H9 (cell line): Measurements from ENCODE around the gene NMU. TPM values are rescaled to one million over a fixed set of nuclear protein-coding genes. Genes with fewer than 3 reads are reported as not detected.

ENCODE experiments used
- DNase-seq: peaks from one replicate; pipeline ENCODE4 v3.0.0-alpha.2; 2017
- H2AFZ ChIP-seq: one replicate; pipeline ENCODE4 v1.6.1; 2013; ENCODE audit warnings: mild to moderate bottlenecking, low read length, control low read depth, moderate library complexity
- H2AK5ac ChIP-seq: 2 replicates; pipeline ENCODE4 v1.6.1; 2013; ENCODE audit warnings: low read length, control low read depth, mixed read lengths; ENCODE audit not compliant: insufficient read length
- H2BK120ac ChIP-seq: one replicate; pipeline ENCODE4 v1.6.1; 2013; ENCODE audit warnings: low read depth, mild to moderate bottlenecking, low read length, control low read depth, inconsistent platforms; ENCODE audit not compliant: poor library complexity, severe bottlenecking
- H2BK12ac ChIP-seq: 2 replicates; pipeline ENCODE4 v1.6.1; 2013; ENCODE audit warnings: low read length, control low read depth, mixed read lengths, low read depth; ENCODE audit not compliant: insufficient read length
- H2BK15ac ChIP-seq: 2 replicates; pipeline ENCODE4 v1.6.1; 2013; ENCODE audit warnings: low read depth, low read length, control low read depth
- H2BK20ac ChIP-seq: one replicate; pipeline ENCODE4 v1.6.1; 2013; ENCODE audit warnings: low read depth, mild to moderate bottlenecking, low read length, control low read depth, inconsistent platforms; ENCODE audit not compliant: poor library complexity, severe bottlenecking
- H2BK5ac ChIP-seq: 2 replicates; pipeline ENCODE4 v1.6.1; 2013; ENCODE audit warnings: low read length, control low read depth, mixed read lengths; ENCODE audit not compliant: insufficient read length
- H3K14ac ChIP-seq: 2 replicates; pipeline ENCODE4 v1.6.1; 2013; ENCODE audit warnings: low read length, control low read depth; ENCODE audit not compliant: insufficient read depth
- H3K18ac ChIP-seq: 2 replicates; pipeline ENCODE4 v1.6.1; 2013; ENCODE audit warnings: low read depth, mild to moderate bottlenecking, mixed read lengths, low read length, control low read depth; ENCODE audit not compliant: insufficient read length
- H3K23ac ChIP-seq: 2 replicates; pipeline ENCODE4 v1.6.1; 2013; ENCODE audit warnings: low read length, control low read depth, mixed read lengths, low read depth; ENCODE audit not compliant: insufficient read length
- H3K23me2 ChIP-seq: 2 replicates; pipeline ENCODE4 v1.6.1; 2013; ENCODE audit warnings: low read depth, mild to moderate bottlenecking, mixed read lengths, low read length, control low read depth; ENCODE audit not compliant: insufficient read length, poor library complexity, severe bottlenecking
- H3K27ac ChIP-seq: 2 replicates; pipeline ENCODE4 v1.5.1; 2013; ENCODE audit warnings: low read length, control low read depth, mixed read lengths, low read depth; ENCODE audit not compliant: insufficient read length
- H3K27me3 ChIP-seq: 2 replicates; pipeline ENCODE4 v1.6.1; 2013; ENCODE audit warnings: low read length, control low read depth, inconsistent platforms; ENCODE audit not compliant: insufficient read depth
- H3K4ac ChIP-seq: 2 replicates; pipeline ENCODE4 v1.6.1; 2013; ENCODE audit warnings: low read depth, mild to moderate bottlenecking, control low read depth, inconsistent platforms, low read length, moderate library complexity
- H3K4me1 ChIP-seq: 2 replicates; pipeline ENCODE4 v1.6.1; 2013; ENCODE audit warnings: low read length, control low read depth, inconsistent platforms; ENCODE audit not compliant: insufficient read depth
- H3K4me2 ChIP-seq: 2 replicates; pipeline ENCODE4 v1.6.1; 2013; ENCODE audit warnings: low read length, control low read depth, mixed read lengths; ENCODE audit not compliant: insufficient read length, insufficient read depth
- H3K56ac ChIP-seq: 2 replicates; pipeline ENCODE4 v1.6.1; 2013; ENCODE audit warnings: low read depth, mild to moderate bottlenecking, mixed read lengths, low read length, control low read depth; ENCODE audit not compliant: insufficient read length
- H3K79me1 ChIP-seq: 2 replicates; pipeline ENCODE4 v1.6.1; 2013; ENCODE audit warnings: low read depth, mild to moderate bottlenecking, moderate library complexity, low read length, control low read depth, inconsistent platforms; ENCODE audit not compliant: insufficient read depth, poor library complexity, severe bottlenecking
- H3K79me2 ChIP-seq: 2 replicates; pipeline ENCODE4 v1.6.1; 2013; ENCODE audit warnings: low read length, control low read depth, inconsistent platforms; ENCODE audit not compliant: insufficient read depth
- H3K9ac ChIP-seq: 2 replicates; pipeline ENCODE4 v1.6.1; 2013; ENCODE audit warnings: low read length, control low read depth, mixed read lengths; ENCODE audit not compliant: insufficient read length; ENCODE audit errors: extremely low read depth
- H3K9me3 ChIP-seq: one replicate; pipeline ENCODE4 v1.6.1; 2013; ENCODE audit warnings: low read depth, low read length, inconsistent platforms; ENCODE audit not compliant: control insufficient read depth
- H3T11ph ChIP-seq: one replicate; pipeline ENCODE4 v1.6.1; 2013; ENCODE audit warnings: mild to moderate bottlenecking, low read length, control low read depth, inconsistent platforms
- H4K20me1 ChIP-seq: one replicate; pipeline ENCODE4 v1.6.1; 2013; ENCODE audit not compliant: control insufficient read depth, insufficient read length, insufficient read depth
- H4K5ac ChIP-seq: 2 replicates; pipeline ENCODE4 v1.6.1; 2013; ENCODE audit warnings: low read depth, mild to moderate bottlenecking, mixed read lengths, low read length, control low read depth; ENCODE audit not compliant: insufficient read length
- H4K8ac ChIP-seq: replicated peaks from 2 replicates; pipeline ENCODE4 v1.6.1; 2013; ENCODE audit warnings: low read length, control low read depth, mixed read lengths, low read depth; ENCODE audit not compliant: insufficient read length
- H4K91ac ChIP-seq: 2 replicates; pipeline ENCODE4 v1.6.1; 2013; ENCODE audit warnings: low read depth, mild to moderate bottlenecking, moderate library complexity, mixed read lengths, low read length, control low read depth; ENCODE audit not compliant: insufficient read length
- H3K27ac Mint-ChIP-seq, 3 experiments: 2 replicates in 2 of 3; 3 replicates in 1 of 3; pipeline ENCODE4 v1.8.0; 2020 to 2021; ENCODE audit warnings: mixed read lengths in 3 of 3, mild to moderate bottlenecking in 1 of 3, moderate library complexity in 1 of 3
- H3K27me3 Mint-ChIP-seq: 2 replicates; pipeline ENCODE4 v1.8.0; 2021; ENCODE audit warnings: low read depth, mild to moderate bottlenecking, moderate library complexity, mixed read lengths
- H3K36me3 Mint-ChIP-seq, 3 experiments: 2 replicates in 2 of 3; 3 replicates in 1 of 3; pipeline ENCODE4 v1.8.0; 2020 to 2021; ENCODE audit warnings: low read depth in 3 of 3, mixed read lengths in 3 of 3; ENCODE audit not compliant: insufficient read depth in 1 of 3
- H3K4me1 Mint-ChIP-seq, 2 experiments: 2 replicates each; pipeline ENCODE4 v1.8.0; 2020; ENCODE audit warnings: mixed read lengths in 2 of 2
- H3K4me3 Mint-ChIP-seq, 2 experiments: 2 replicates in 1 of 2; 3 replicates in 1 of 2; pipeline ENCODE4 v1.8.0; 2020 to 2021; ENCODE audit warnings: mild to moderate bottlenecking in 2 of 2, mixed read lengths in 2 of 2, moderate library complexity in 1 of 2
- H3K9me3 Mint-ChIP-seq, 2 experiments: 2 replicates in 1 of 2; 3 replicates in 1 of 2; pipeline ENCODE4 v1.8.0; 2020; ENCODE audit warnings: mild to moderate bottlenecking in 2 of 2, mixed read lengths in 2 of 2, moderate library complexity in 1 of 2
- WGBS: extraction: QIAGEN DNeasy Blood & Tissue Kit; methylation state at CpG from one replicate; pipeline ENCODE4 v1.1.7; 2013; ENCODE audit warnings: missing lambda C conversion rate, low lambda C conversion rate, mixed read lengths; ENCODE audit not compliant: insufficient read length; ENCODE audit errors: extremely low coverage; 5-methylcytosine and 5-hydroxymethylcytosine counted together
- total RNA-seq: library from RNA; stranded (reverse); gene quantifications from 2 replicates; pipeline ENCODE4 v1.2.1, GENCODE V29; 2021
- TF ChIP-seq, protein P1 (sequence below): fragments of 200-600 bp; sonication (generic); conservative IDR thresholded peaks from 3 replicates; pipeline ENCODE4 v1.8.0; 2021; ENCODE audit warnings: antibody characterized with exemption, mild to moderate bottlenecking

NMU gene
- total RNA-seq, 1 experiment from 2014 or later: 12.9 TPM

DNA sequence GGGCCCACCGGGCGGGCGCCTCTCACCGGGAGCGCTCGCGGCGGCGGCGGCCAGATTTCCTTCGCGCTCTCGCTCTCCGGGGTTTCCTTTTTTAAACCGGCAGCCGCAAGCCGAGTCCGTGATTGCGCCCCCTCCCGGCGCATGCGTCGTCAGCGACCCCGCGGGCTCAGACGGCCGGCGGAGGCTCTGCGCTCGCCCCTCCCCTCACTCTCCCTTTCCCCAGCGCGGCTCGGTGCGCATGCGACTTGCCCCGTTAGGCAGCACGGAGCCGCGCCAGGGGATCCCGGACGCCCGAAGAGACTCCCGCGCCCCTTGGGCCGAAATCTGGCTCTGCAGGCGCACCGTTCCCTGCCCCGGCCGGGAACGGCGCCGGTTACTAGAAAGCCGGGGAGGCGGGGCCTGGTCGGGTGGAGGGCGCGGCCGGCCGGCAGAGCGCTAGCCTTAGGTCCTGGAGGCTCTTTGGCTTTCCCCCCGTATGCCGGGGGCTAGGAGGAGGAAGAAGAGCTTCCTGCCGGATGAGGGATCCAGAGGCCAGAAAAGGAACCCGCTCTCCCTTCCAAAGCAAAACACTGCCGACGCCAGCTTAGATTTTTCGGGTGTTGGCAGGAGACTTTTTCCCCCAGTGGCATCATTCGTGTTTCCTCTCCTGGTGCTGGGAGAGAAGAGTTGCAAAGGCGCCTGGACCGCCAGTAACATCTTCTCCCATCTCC is 89.2 kb downstream of the NMU start, which contains the start of gene CLOCK:
Gene CLOCK (minus strand): TSS at position 154 of the 710 bp plus-strand sequence. CDS start 64,124 bp downstream, outside the sequence.
- peak within 1 kb of the TSS; percentile 82 for H3K9ac ChIP-seq
- H2AK5ac ChIP-seq: no peak within 1 kb of the TSS
- Mint-ChIP-seq H3K4me3 (peak within 1 kb of the TSS; percentile 92 to 94), H3K9me3 (no peaks in the 10 kb centered on the region), H3K4me1 (peaks cover 38 to 43% of the 10 kb centered on the region in 2 experiments), H3K27ac (peak within 1 kb of the TSS; percentile 91 to 98 (median 95)), H3K36me3 (no peaks in the 10 kb centered on the region; a peak in 1 of 7 replicates), H3K27me3 (no peaks in the 10 kb centered on the region)
- H4K20me1 ChIP-seq: no peaks in the 10 kb centered on the region
- no CpG with 5 or more reads among the region's 71 CpGs for WGBS
- H2BK5ac ChIP-seq: no peak within 1 kb of the TSS
- H3K27ac ChIP-seq: no peak within 1 kb of the TSS
- H3K79me1 ChIP-seq: no peaks in the 10 kb centered on the region
- no peak within 1 kb of the TSS for H4K5ac ChIP-seq
- H3K27me3 ChIP-seq: no peaks in the 10 kb centered on the region
- peaks cover 8% of the 10 kb centered on the region; the same call in 1 of the 2 replicates for H3K4me1 ChIP-seq
- no peak within 1 kb of the TSS for H2BK20ac ChIP-seq
- no peak within 1 kb of the TSS for H2BK120ac ChIP-seq
- H3T11ph ChIP-seq: no peak within 1 kb of the TSS
- TF ChIP-seq, protein P1, sequence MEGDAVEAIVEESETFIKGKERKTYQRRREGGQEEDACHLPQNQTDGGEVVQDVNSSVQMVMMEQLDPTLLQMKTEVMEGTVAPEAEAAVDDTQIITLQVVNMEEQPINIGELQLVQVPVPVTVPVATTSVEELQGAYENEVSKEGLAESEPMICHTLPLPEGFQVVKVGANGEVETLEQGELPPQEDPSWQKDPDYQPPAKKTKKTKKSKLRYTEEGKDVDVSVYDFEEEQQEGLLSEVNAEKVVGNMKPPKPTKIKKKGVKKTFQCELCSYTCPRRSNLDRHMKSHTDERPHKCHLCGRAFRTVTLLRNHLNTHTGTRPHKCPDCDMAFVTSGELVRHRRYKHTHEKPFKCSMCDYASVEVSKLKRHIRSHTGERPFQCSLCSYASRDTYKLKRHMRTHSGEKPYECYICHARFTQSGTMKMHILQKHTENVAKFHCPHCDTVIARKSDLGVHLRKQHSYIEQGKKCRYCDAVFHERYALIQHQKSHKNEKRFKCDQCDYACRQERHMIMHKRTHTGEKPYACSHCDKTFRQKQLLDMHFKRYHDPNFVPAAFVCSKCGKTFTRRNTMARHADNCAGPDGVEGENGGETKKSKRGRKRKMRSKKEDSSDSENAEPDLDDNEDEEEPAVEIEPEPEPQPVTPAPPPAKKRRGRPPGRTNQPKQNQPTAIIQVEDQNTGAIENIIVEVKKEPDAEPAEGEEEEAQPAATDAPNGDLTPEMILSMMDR: peak; percentile 70
- no peak within 1 kb of the TSS for H3K23ac ChIP-seq
- no peak within 1 kb of the TSS for H2AFZ ChIP-seq
- peak; percentile 86 for DNase-seq
- no peak within 1 kb of the TSS for H2BK15ac ChIP-seq
- peaks cover 6% of the 10 kb centered on the region for H3K23me2 ChIP-seq
- no peak within 1 kb of the TSS for H4K91ac ChIP-seq
- peak within 1 kb of the TSS; percentile 79 for H3K18ac ChIP-seq
- H2BK12ac ChIP-seq: no peak within 1 kb of the TSS
- no peak within 1 kb of the TSS for H4K8ac ChIP-seq
- peaks cover 9% of the 10 kb centered on the region; the same call in 1 of the 2 replicates for H3K79me2 ChIP-seq
- H3K9me3 ChIP-seq: no peaks in the 10 kb centered on the region
- peak within 1 kb of the TSS; percentile 85; the same call in 1 of the 2 replicates for H3K14ac ChIP-seq
- no peak within 1 kb of the TSS for H3K4ac ChIP-seq
- no peak within 1 kb of the TSS for H3K56ac ChIP-seq
- H3K4me2 ChIP-seq: peak within 1 kb of the TSS; percentile 69
